NCI-H1105 (cell line): ENCODE measurements around the gene NCKAP5.

Experiments
- DNase-seq: peaks from one replicate; lab custom pipeline; 2025; lab: John Stamatoyannopoulos, UW

The NCKAP5 gene

GRCh38 chr2:133421516-133422324 lies 146.5 kb downstream of the NCKAP5 start:
- DNase-seq = no peak

DNA sequence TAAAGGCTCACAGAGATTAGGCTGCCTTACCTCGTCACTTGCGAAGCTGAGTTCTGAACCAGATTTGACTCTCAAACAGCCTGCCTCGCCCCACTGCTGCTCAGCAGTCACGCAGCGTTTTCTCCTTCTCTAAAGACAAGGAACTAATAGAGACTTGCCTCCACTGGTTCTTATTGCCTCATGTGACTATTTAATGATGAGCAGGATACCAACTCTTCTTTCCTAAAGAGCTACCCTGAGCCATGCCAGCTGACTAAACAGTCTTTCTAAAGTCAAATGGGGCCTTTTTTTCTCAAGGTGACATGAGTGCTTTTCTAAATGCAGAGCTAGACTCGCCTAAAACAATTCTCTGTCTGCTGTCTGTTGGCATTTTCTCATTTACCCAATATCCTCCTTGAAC lies 147.5 kb downstream of the NCKAP5 start:
- no peak for DNase-seq

- DNase-seq = no peak
Observed at GRCh38 chr2:133418671-133419070, 149.6 kb downstream of the NCKAP5 start.

DNA sequence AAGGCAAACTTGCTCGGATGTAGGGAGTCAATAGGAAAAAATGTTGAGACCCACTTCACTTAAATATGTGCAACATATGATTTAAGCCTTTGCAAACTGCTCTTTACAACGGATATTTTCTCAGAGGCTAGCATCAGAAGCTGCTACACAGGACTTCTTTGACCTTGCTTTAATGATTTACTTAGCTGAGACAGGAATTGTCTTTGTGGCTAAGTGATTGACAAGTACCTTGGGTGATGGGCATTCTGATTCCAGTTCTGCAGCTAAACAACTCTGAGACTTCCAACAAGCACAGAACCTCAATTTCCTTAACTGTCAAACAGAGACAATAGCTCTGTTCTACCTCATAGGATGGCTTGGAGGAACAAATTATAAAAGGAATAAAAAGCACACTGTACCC lies 150.2 kb downstream of the NCKAP5 start:
- no peak for DNase-seq

- DNase-seq = no peak
Observed at GRCh38 chr2:133417415-133417814, 150.8 kb downstream of the NCKAP5 start.

- DNase-seq = no peak
Observed at GRCh38 chr2:133416736-133417135, 151.5 kb downstream of the NCKAP5 start.

DNA sequence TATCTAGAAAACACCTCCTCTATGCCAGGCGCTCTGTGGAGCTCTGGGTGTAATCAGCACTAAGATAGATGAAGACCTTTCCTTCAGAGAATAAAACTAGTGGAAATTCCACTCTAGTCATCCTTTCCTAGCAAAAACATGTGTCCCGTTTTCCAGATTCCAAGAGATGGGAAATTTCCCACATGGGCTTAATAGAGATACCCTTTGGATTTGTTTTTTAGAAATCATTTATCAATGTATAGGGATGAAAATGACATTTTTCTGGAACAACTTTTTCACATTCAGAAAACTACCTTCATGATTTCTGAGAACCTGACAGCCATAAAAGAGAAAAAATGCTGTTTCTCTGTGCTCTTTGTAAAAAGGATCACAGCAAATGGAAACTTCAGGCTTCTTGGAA lies 152.1 kb downstream of the NCKAP5 start:
- DNase-seq = no peak

GRCh38 chr2:133415210-133415876 lies 152.9 kb downstream of the NCKAP5 start:
- no peak for DNase-seq

- no peak for DNase-seq
Observed at GRCh38 chr2:133414486-133415209, 153.6 kb downstream of the NCKAP5 start.

DNA sequence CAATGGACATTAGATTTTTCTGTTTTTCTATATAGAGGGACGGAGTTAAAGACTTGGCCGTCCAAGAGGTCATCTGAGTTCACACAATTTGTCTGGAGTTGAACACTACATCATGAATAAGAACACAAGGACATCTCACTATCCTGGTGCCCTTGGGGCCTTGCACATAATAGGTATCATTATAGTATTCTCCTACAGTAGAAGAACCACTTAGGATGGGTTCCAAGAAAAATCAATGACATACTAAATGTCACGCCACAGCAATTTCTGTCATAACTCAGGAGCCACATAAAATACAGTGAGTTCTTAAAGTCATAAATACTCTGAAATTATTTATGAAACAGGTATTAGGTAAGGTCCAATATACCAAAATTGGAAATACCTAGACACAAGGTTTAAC lies 154.4 kb downstream of the NCKAP5 start:
- DNase-seq = no peak

DNA sequence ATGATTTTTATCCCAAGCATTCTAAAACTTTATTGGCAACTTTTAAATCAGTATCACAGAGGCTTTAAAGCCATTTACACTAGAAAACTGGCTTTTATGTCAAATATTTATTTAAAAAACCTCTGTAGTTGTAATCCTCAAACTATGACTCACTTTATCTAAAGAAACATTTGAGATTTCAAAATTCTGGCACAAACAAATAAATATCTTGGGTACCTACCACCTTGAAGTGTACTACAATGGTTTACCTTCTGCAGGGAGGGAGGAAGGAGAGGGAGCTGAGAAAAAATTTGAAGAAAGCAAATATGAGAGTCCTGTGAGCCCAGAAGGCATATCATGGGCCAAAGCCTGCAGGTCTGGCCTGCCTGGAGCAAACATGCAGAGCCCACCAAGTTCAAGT lies 155.6 kb downstream of the NCKAP5 start:
- no peak for DNase-seq

- DNase-seq = no peak
Observed at GRCh38 chr2:133411857-133412256, 156.4 kb downstream of the NCKAP5 start.

DNA sequence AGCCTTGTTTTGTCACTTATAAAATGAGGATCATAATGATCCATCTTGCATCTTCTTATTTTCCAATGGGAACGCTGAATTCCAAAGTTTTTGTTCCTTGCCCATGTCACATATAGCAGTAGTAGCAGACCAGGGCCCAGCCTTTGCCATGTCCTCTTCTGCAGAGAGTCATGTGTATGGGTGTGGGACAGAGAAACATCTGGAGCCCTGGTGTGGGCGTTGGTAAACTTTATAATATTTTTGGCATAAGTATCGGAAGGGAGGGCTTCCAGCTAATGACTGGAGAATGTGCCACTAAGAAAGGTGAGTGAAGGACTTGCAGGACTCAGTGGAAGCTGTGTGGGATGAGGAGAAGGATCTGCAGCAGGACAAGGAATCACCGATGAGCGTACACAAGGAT lies 157.2 kb downstream of the NCKAP5 start:
- no peak for DNase-seq

DNA sequence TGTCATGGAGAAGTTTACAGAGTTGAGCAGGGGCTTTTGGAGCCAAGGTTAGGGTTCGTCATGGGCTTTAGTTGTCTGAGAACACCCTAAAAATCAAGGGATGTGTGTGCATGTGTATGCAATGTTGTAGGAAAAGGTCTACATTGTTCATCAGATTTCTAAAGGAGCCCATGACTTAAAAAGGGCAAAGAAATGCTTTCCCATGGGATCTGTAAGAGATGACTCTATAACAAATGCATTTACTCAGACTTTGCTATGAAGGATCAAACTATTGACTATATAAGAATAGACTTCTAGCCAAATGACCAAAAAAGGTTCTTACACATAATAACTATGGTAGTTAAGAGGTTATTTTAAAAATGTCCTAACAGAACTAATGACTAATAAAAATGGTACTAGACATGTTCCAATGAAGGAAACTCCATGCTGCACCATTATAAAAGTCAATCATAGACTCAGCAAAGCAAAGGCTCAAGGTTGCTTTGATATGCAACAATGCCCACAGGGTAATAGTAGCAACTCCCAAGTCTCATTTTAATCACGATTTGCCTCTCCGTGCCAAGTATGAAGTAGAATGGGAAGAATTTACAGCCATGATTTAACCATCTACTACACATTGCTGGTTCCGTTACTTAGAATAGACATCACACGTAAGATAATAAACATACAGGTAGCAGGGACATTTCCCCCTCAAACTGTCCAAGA lies 158.5 kb downstream of the NCKAP5 start:
- no peak for DNase-seq

DNA sequence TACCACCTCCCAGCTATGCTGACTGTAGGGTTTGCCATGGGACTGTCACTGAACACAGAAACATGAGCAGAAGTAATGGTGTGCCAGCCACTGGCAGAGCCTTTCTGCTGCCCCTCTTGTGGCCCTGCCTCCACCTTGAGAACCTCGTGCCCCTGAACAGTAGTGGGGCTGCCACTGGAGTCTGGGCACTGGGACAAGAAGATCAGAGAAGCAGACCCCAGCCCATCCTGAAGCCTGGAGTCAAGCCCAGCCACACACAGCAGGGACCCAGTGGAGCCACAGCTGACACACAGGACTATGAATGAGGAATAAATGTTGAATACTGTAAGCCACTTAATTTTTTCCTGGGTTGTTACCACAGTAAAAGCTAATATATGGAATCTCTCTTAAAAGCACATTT lies 159.6 kb downstream of the NCKAP5 start:
- DNase-seq = no peak

GRCh38 chr2:133407341-133407740 lies 160.9 kb downstream of the NCKAP5 start:
- DNase-seq = no peak

GRCh38 chr2:133405252-133405651 lies 163.0 kb downstream of the NCKAP5 start:
- no peak for DNase-seq

- no peak for DNase-seq
Observed at GRCh38 chr2:133400411-133400810, 167.9 kb downstream of the NCKAP5 start.

DNA sequence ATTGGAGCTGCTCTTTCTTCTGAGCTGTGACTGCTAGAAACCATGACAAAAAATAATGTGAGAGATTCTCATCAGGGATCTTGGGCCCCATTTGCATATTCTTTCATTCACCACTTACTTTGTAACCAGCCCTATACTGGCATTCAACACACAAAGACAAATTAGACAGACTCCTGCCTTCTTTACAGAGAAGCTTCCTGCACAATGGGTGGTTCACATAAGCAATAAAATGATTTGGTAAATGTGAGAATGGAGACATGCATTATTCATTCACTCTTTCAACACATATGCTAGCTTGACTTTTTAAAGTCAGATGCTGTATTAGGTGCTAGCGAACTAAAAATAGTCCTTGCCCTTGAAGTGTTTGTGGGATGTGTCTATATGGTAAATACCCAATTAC lies 174.4 kb downstream of the NCKAP5 start:
- DNase-seq = no peak

GRCh38 chr2:133390156-133390555 lies 178.1 kb downstream of the NCKAP5 start:
- DNase-seq = no peak

DNA sequence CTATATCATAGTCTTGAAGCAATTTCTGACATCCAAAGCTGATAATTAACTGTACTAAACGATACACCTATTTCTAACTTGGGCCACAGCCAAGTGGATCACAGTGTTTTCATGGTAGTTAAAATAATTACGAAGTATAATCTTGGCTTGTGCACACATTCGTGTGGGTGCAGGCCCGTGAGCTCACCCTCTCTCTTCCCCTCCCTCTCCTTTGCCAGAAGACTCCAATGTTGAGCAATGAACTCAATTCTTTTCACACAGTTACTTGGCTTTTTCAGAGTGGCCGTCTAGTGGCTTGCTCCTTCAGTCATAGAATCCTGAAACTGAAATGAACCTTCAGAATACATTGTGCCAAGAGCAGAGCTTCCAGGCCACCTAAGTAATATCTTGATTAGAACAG lies 178.7 kb downstream of the NCKAP5 start:
- peak; percentile 36 for DNase-seq

DNA sequence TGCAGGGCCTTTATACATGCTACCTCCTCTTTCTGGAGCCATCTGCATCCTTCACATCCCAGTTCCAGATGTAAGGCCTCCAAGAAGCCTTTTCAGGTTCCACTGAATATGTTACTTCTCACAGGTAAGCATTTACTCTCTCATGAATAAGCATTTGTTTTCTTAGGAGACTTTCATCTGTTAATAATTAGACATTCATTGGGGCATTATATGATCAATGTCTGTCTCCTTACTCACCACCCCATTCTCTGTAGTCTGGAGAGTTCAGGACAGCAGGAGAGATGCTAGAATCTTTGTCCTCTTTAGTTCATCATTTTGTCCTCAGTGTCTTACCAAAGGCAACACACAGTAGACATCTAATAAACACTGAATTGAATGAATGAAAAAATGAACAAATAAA lies 185.7 kb downstream of the NCKAP5 start:
- DNase-seq = no peak
